ENCODE measurements around the gene MYL5.

- TF ChIP-seq CTCF (IDR thresholded peaks at IDR 0.05) = no peak
- TF ChIP-seq POLR2A (IDR thresholded peaks at IDR 0.05) = no peak
Measured at GRCh38 chr4:650461-650860, 23.9 kb upstream of the MYL5 start.
